OCI-LY7 (cell line): ENCODE data around the gene OR2Z1. TPM values are rescaled to one million over a fixed set of nuclear protein-coding genes. Genes with fewer than 3 reads are reported as not detected.

Experiments
- BruUV-seq: library from RNA; stranded (reverse); fragments of 400-500 nt; replicated peaks from 2 replicates; lab custom pipeline; 2021; lab: Mats Ljungman, UMichigan
- CTCF ChIA-PET: fragments of 300-600 bp; sonication (Branson Sonifier 250); formaldehyde crosslinking; loops from one replicate; lab custom pipeline; 2022; ENCODE audit warnings: antibody characterized with exemption; ENCODE audit not compliant: unreplicated experiment; lab: Charles Lee
- POLR2A ChIA-PET: fragments of 300-600 bp; sonication (Branson Sonifier 250); formaldehyde crosslinking; loops from one replicate; lab custom pipeline; 2022; ENCODE audit warnings: antibody characterized with exemption; lab: Charles Lee
- DNase-seq: peaks from one replicate; pipeline ENCODE4 v3.0.0-alpha.2; 2015; ENCODE audit warnings: low spot score
- H2AFZ ChIP-seq: fragments of 200-600 bp; sonication (generic), shearing (Covaris generic); 2 replicates; pipeline ENCODE4 v1.6.1; 2014; ENCODE audit warnings: mild to moderate bottlenecking, antibody characterized with exemption, low read length, moderate library complexity
- H3K27ac ChIP-seq: fragments of 200-600 bp; sonication (generic); 2 replicates; pipeline ENCODE4 v1.5.1; 2014; ENCODE audit warnings: mixed run types, low read depth, mild to moderate bottlenecking, moderate library complexity, low read length, inconsistent platforms; ENCODE audit not compliant: poor library complexity, severe bottlenecking
- H3K36me3 ChIP-seq: fragments of 200-600 bp; sonication (generic); 2 replicates; pipeline ENCODE4 v1.6.1; 2014; ENCODE audit warnings: mild to moderate bottlenecking, antibody characterized with exemption, low read length, moderate library complexity, mixed read lengths; ENCODE audit not compliant: insufficient read depth
- H3K4me1 ChIP-seq: fragments of 200-600 bp; sonication (generic); 2 replicates; pipeline ENCODE4 v1.5.1; 2014; ENCODE audit warnings: mild to moderate bottlenecking, low read length; ENCODE audit not compliant: insufficient read depth, poor library complexity, severe bottlenecking
- H3K4me2 ChIP-seq: fragments of 200-600 bp; sonication (generic); 2 replicates; pipeline ENCODE4 v1.6.1; 2014; ENCODE audit warnings: mild to moderate bottlenecking, low read length
- H3K4me3 ChIP-seq: fragments of 200-600 bp; sonication (generic); 2 replicates; pipeline ENCODE4 v1.5.1; 2014; ENCODE audit warnings: mild to moderate bottlenecking, low read depth, low read length; ENCODE audit not compliant: poor library complexity, severe bottlenecking
- H3K79me2 ChIP-seq: fragments of 200-600 bp; sonication (generic); 2 replicates; pipeline ENCODE4 v1.6.1; 2016; ENCODE audit warnings: low read depth, mild to moderate bottlenecking, low read length, moderate library complexity, mixed read lengths; ENCODE audit not compliant: insufficient read depth
- H3K9me2 ChIP-seq: fragments of 200-600 bp; sonication (generic); 2 replicates; pipeline ENCODE4 v1.6.1; 2016; ENCODE audit warnings: mild to moderate bottlenecking, low read length, mixed read lengths; ENCODE audit not compliant: insufficient read depth
- H3K9me3 ChIP-seq: fragments of 200-600 bp; sonication (generic); 2 replicates; pipeline ENCODE4 v1.6.1; 2014; ENCODE audit warnings: mild to moderate bottlenecking, mixed run types, low read length, mixed read lengths
- H4K20me1 ChIP-seq: fragments of 200-600 bp; sonication (generic); 2 replicates; pipeline ENCODE4 v1.6.1; 2014; ENCODE audit warnings: mild to moderate bottlenecking, antibody characterized with exemption, low read length, moderate library complexity, mixed read lengths; ENCODE audit not compliant: insufficient read depth
- CTCF ChIP-seq: fragments of 200-600 bp; sonication (generic); conservative IDR thresholded peaks from 2 replicates; pipeline ENCODE4 v1.5.1; 2014; ENCODE audit warnings: mild to moderate bottlenecking, antibody characterized with exemption, low read length, moderate library complexity, mixed read lengths
- EZH2phosphoT487 ChIP-seq: fragments of 200-600 bp; sonication (generic); IDR thresholded peaks from 2 replicates; pipeline ENCODE4 v1.6.1; 2018; ENCODE audit warnings: low read depth, borderline replicate concordance, mild to moderate bottlenecking, mixed run types, antibody characterized with exemption, low read length, moderate library complexity, mixed read lengths
- intact Hi-C: fragments of 100-400 bp; cut with micrococcal nuclease; formaldehyde crosslinking; loops from one replicate; pipeline ENCODE4 v1.10.0; 2022; ENCODE audit not compliant: unreplicated experiment
- total RNA-seq, 2 experiments: library from RNA; depleted of rRNA in 1 of 2; stranded (reverse); fragments of >200 nt in 1 of 2; shearing (Covaris generic) in 1 of 2; gene quantifications; 2 replicates each; pipeline ENCODE4 v1.2.3, GENCODE V29; 2014 to 2022

Gene OR2Z1
- total RNA-seq, 2 experiments from 2014 or later: not detected

DNA sequence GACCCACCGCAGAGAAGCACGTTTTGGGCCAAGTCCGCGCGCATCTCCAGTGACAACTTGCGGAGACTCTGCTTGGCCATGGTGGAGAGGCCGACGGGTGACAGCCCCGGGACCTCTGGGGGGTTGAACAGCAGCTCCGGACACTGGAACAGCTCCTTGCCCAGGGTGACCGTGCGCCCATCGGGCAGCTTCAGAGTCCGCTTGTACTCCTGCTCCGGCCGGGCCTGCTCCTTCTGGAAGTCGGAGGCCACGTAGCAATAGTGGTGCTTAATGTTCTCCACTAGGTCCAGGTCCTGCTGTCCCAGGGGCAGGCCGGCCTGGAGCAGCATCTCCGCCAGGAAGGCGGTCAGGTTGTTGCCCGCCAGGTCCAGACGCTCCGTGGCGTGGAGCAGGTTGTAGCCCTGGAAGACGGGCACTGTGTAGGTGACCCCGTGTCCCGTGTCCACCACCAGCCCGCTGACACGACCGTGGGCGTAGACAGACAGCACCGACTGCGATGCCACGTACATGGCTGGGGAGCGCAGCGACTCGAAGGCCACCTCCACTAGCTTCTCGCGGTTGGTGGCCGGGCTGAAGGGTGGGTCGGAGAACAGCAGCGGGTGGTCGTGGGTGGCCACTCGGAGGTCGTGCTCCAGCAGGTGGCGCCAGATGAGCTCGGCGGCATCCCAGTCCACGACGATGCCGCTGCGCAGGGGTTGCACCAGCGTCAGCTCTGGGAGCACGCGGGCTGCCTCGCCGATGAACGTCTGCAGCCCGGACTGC, 23.6 kb upstream of the OR2Z1 start:
- no peaks in the 10 kb centered on the region for H3K79me2 ChIP-seq
- no peaks in the 10 kb centered on the region for H3K9me3 ChIP-seq
- H3K27ac ChIP-seq: no peak overlapping the region
- TF ChIP-seq CTCF (peak; percentile 61), EZH2phosphoT487 (no peak)
- ChIA-PET POLR2A (no interaction called here), CTCF (no interaction called here)
- H3K4me1 ChIP-seq: no peaks in the 10 kb centered on the region
- H3K4me2 ChIP-seq: no peak overlapping the region
- no TSS peak for BruUV-seq
- no peaks in the 10 kb centered on the region for H3K9me2 ChIP-seq
- intact Hi-C loops: no loop called here
- no peak overlapping the region for H2AFZ ChIP-seq
- no peaks in the 10 kb centered on the region for H3K36me3 ChIP-seq
- H4K20me1 ChIP-seq: no peaks in the 10 kb centered on the region
- no peak for DNase-seq
- H3K4me3 ChIP-seq: no peak overlapping the region

GRCh38 chr19:8698433-8699063, 22.9 kb upstream of the OR2Z1 start, which contains the start of gene ACTL9:
Gene ACTL9 (minus strand): TSS chr19:8698795. CDS start chr19:8698701, 94 bp downstream.
- CTCF ChIA-PET: no interaction called here
- no peak within 1 kb of the TSS for H3K4me2 ChIP-seq

More at GRCh38 chr19:8698433-8699063, 22.9 kb upstream of the OR2Z1 start, which contains the start of gene ACTL9:
- no peaks in the 10 kb centered on the region for H3K79me2 ChIP-seq
- no peaks in the 10 kb centered on the region for H3K36me3 ChIP-seq
- no peak within 1 kb of the TSS for H2AFZ ChIP-seq
- no peak for DNase-seq
- no peak within 1 kb of the TSS for H3K27ac ChIP-seq
- H3K9me3 ChIP-seq: no peaks in the 10 kb centered on the region
- BruUV-seq: no TSS peak
- no peaks in the 10 kb centered on the region for H4K20me1 ChIP-seq
- intact Hi-C loops: no loop called here
- H3K4me3 ChIP-seq: no peak within 1 kb of the TSS
- no peaks in the 10 kb centered on the region for H3K9me2 ChIP-seq
- TF ChIP-seq CTCF (no peak), EZH2phosphoT487 (no peak)
- POLR2A ChIA-PET: interaction anchor here (0.5 to 0.6 kb wide), 2 partner anchors 31 to 244 kb away, joined by 3 read pairs; no protein-coding TSS in a partner anchor
- no peaks in the 10 kb centered on the region for H3K4me1 ChIP-seq
